Putamen (tissue), 1 donor: ENCODE results near the gene GUCD1.
A peak's percentile ranks its signal among the peaks of the same experiment; 100 is the strongest.
"Not testable (repeated sequence)": the region's sequence is repeated elsewhere in the genome, so short reads cannot be mapped to it uniquely, and the experiment has no call there.

Experiments
- DNase-seq: peaks from one replicate; pipeline ENCODE4 v3.0.0-alpha.2; 2016; ENCODE audit warnings: low spot score

Gene GUCD1

GRCh38 chr22:24564376-24565058 lies 9.6 kb upstream of the GUCD1 start:
- no peak for DNase-seq

- no peak for DNase-seq
Measured at GRCh38 chr22:24563246-24563645, 8.3 kb upstream of the GUCD1 start.

GRCh38 chr22:24559471-24559870 lies 4.5 kb upstream of the GUCD1 start:
- no peak for DNase-seq

- peak; percentile 99 for DNase-seq
Measured at GRCh38 chr22:24555165-24556039, 464 bp upstream of the GUCD1 start, which contains the start of gene SNRPD3. SNRPD3 (plus strand) TSS chr22:24555999; CDS start chr22:24557675, 1,676 bp downstream.

GRCh38 chr22:24553597-24554312 lies 1.2 kb downstream of the GUCD1 start:
- DNase-seq = no peak

GRCh38 chr22:24552503-24553286 lies 2.2 kb downstream of the GUCD1 start:
- not testable (repeated sequence) for DNase-seq

GRCh38 chr22:24550902-24551435 lies 4.0 kb downstream of the GUCD1 start:
- no peak for DNase-seq

- no peak for DNase-seq
Measured at GRCh38 chr22:24550028-24550901, 4.7 kb downstream of the GUCD1 start.

- DNase-seq = no peak
Measured at GRCh38 chr22:24548812-24549211, 6.1 kb downstream of the GUCD1 start.

- no peak for DNase-seq
Measured at GRCh38 chr22:24543679-24544243, 11.2 kb downstream of the GUCD1 start.

GRCh38 chr22:24543185-24543601 lies 11.7 kb downstream of the GUCD1 start:
- no peak for DNase-seq

GRCh38 chr22:24542641-24543040 lies 12.3 kb downstream of the GUCD1 start:
- DNase-seq = no peak

GRCh38 chr22:24541681-24542515 lies 13.0 kb downstream of the GUCD1 start:
- DNase-seq = no peak

- DNase-seq = no peak
Measured at GRCh38 chr22:24540470-24540869, 14.5 kb downstream of the GUCD1 start.

GRCh38 chr22:24536089-24536488 lies 18.8 kb downstream of the GUCD1 start:
- no peak for DNase-seq

- DNase-seq = no peak
Measured at GRCh38 chr22:24535348-24535747, 19.6 kb downstream of the GUCD1 start.

- no peak for DNase-seq
Measured at GRCh38 chr22:24532075-24532474, 22.9 kb downstream of the GUCD1 start.

GRCh38 chr22:24530968-24531367 lies 24.0 kb downstream of the GUCD1 start:
- DNase-seq = not testable (repeated sequence)

- DNase-seq = no peak
Measured at GRCh38 chr22:24529898-24530297, 25.0 kb downstream of the GUCD1 start.
